HG03521 (cell line): Measurements from ENCODE around the gene DACH1.

ENCODE experiments used
- ATAC-seq: cut with Tn5 transposase; IDR thresholded peaks from one replicate; pipeline ENCODE4 v1.9.1; 2021; ENCODE audit warnings: mild to moderate bottlenecking, moderate library complexity; ENCODE audit not compliant: unreplicated experiment

Gene DACH1

GRCh38 chr13:71437704-71438103 lies 429.3 kb downstream of the DACH1 start:
- ATAC-seq = no peak

- no peak for ATAC-seq
These were observed 436.3 kb downstream of the DACH1 start for GRCh38 chr13:71430681-71431080.

GRCh38 chr13:71417205-71417604 lies 449.8 kb downstream of the DACH1 start:
- ATAC-seq = no peak

- no peak for ATAC-seq
These were observed 454.8 kb downstream of the DACH1 start for GRCh38 chr13:71412231-71412630.

- ATAC-seq = no peak
These were observed 458.6 kb downstream of the DACH1 start for GRCh38 chr13:71408416-71408815.

DNA sequence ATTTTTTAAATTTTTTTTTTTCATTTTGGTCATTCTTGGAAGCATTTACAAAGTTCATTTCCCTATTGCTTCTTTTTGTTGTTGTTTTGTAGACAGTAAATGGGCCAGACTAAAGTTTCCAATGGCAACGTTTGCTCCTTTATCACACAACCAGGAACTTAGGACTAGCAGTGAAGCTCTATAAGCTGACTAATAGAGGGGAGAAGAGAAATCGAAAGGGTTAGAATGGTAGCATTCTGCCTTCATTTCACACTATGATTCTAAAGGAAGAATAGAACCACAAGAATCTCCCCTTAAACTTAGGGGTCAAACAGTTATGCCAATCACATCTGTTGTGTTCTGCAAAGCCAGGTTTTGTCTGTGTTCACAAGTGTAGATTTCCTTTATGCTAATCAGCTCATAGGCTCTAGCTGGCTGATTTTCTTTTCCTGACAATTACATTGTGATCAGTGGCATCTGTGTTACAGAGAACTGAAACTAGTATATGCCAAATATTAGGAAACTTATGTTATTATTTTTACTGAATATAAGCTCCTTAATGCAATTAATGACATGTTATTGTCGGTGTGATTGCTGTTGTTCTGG lies 467.3 kb downstream of the DACH1 start:
- no peak for ATAC-seq

- no peak for ATAC-seq
These were observed 470.9 kb downstream of the DACH1 start for GRCh38 chr13:71396149-71396548.

DNA sequence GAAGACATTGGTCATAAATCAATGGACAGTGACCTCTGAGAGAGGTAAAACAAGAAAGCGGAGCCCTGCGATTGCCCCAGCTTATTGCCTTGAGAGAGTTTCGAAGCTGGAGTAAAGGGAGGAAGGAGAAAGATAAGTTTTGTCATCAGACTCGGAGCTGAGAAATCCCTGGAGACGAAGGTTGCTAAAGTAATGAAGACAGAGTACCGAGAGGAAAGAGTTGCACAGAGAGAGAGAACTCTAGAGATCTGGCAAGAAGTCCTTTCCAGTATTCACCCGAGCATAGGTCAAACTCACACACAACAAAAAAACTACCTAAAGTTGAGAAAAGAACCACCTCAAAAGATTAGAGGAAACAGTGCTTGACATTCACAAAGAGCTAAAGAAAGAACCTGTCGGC lies 472.0 kb downstream of the DACH1 start:
- no peak for ATAC-seq

- ATAC-seq = no peak
These were observed 472.8 kb downstream of the DACH1 start for GRCh38 chr13:71394176-71394575.
